HUES64 (cell line): ENCODE measurements around the gene LEUTX.
"Not testable (repeated sequence)": the region's sequence is repeated elsewhere in the genome, so short reads cannot be mapped to it uniquely, and the experiment has no call there.

Source experiments
- H3K27ac ChIP-seq: 2 replicates; pipeline ENCODE4 v1.7.0; 2013; ENCODE audit warnings: low read depth, low read length, inconsistent platforms
- H3K27me3 ChIP-seq: 2 replicates; pipeline ENCODE4 v1.6.1; 2013; ENCODE audit warnings: mild to moderate bottlenecking, low read length; ENCODE audit not compliant: insufficient read depth
- H3K36me3 ChIP-seq: 2 replicates; pipeline ENCODE4 v1.6.1; 2013; ENCODE audit warnings: mild to moderate bottlenecking, low read length; ENCODE audit not compliant: insufficient read depth
- H3K4me1 ChIP-seq: 2 replicates; pipeline ENCODE4 v1.6.1; 2013; ENCODE audit warnings: mild to moderate bottlenecking, low read length, moderate library complexity; ENCODE audit not compliant: insufficient read depth
- H3K4me3 ChIP-seq: 2 replicates; pipeline ENCODE4 v1.5.1; 2013; ENCODE audit warnings: mild to moderate bottlenecking, low read length, moderate library complexity
- H3K9ac ChIP-seq: 2 replicates; pipeline ENCODE4 v1.6.1; 2013; ENCODE audit warnings: mild to moderate bottlenecking, low read depth, low read length
- H3K9me3 ChIP-seq: 2 replicates; pipeline ENCODE4 v1.6.1; 2013; ENCODE audit warnings: low read depth, low read length; ENCODE audit not compliant: insufficient read depth
- WGBS: fragments of 150-250, 120-280 bp; methylation state at CpG from one replicate; pipeline ENCODE4 v1.1.7; 2013; ENCODE audit warnings: missing lambda C conversion rate; 5-methylcytosine and 5-hydroxymethylcytosine counted together

Gene LEUTX

DNA sequence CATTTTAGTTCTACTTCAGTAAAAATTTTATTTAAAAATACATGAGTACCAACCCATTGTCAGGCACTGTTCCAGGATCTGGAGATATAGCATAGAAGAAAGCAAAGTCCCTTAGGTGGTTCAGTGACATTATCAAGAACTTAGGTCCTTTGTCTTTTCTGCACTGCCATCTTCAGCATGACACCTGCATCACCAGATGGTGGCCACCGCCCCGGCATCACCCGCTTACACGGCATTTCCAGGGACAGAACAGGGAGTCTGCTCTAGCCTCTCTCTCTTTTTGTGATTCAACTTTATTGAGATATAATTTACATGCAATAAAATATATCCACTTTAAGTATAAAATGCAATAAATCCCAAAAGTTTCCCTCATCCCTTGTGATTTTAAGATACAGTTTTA, 31.8 kb downstream of the LEUTX start:
- Histone ChIP-seq H3K9ac (no peak overlapping the region), H3K4me1 (no peaks in the 10 kb centered on the region), H3K4me3 (no peak overlapping the region), H3K36me3 (no peaks in the 10 kb centered on the region), H3K27ac (no peak overlapping the region), H3K9me3 (0 out of 2 replicates have a peak, but pooled peaks cover 3% of the 10 kb centered on the region), H3K27me3 (no peaks in the 10 kb centered on the region)
- WGBS, result 91% methylated on average over 4 of the region's 4 CpGs

DNA sequence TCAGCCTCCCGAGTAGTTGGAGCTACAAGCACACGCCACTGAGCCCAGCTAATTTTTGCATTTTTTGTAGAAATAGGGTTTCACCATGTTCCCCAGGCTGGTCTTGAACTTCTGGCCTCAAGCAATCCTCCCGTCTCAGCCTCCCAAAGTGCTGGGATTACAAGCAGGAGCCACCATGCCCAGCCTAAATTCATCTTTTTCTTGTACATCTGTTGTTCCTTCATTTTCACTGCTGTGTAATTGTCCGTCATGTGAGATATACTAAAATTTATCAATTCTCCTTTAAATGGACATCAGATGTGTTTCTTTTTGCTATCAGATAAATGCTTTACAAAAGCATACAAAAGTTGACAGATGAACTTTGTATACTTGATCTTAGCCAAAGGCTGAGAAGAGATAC, 32.4 kb downstream of the LEUTX start:
- 89% methylated on average over 3 of the region's 4 CpGs for WGBS
- Histone ChIP-seq H3K36me3 (no peaks in the 10 kb centered on the region), H3K9ac (no peak overlapping the region), H3K27me3 (no peaks in the 10 kb centered on the region), H3K4me3 (no peak overlapping the region), H3K9me3 (0 out of 2 replicates have a peak, but pooled peaks cover 3% of the 10 kb centered on the region), H3K4me1 (no peaks in the 10 kb centered on the region), H3K27ac (no peak overlapping the region)

DNA sequence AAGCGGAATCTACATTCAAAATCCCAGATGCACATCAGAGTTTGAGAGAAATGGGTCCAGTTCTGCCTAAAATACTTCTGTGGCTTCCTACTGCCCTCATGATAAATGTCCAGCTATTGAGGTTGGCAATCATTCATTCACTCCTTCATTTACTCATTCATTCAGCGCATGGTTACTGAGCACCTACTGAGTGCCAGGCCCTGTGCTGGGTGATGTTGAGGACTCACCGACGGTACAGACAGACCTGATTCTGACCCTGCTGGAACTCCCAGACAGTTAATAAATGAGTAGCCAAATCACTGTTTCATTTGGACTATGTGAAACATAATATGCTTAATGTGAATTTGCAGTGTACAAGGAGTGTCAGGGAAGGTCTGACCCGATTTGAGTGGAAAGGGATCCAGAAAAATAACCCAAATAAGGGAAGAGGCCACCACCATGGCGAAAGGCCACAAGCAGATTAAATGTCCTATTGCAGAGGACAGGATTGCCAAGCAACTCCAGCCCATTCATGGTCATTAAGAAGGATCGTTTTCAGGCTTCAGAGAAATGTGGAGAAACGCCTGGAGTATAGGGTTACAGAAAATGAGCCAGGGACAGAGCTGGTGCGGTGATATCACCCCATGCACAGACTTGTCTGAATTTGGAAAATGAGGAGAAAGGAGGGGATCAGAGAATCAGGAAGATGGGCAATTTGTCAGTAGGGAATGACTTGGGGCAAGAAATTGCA, 34.8 kb downstream of the LEUTX start:
- 94% methylated on average over 9 of the region's 9 CpGs for WGBS
- H3K4me3 ChIP-seq, result no peak overlapping the region
- H3K9ac ChIP-seq, result no peak overlapping the region
- H3K9me3 ChIP-seq, result 0 out of 2 replicates have a peak, but pooled peaks cover 3% of the 10 kb centered on the region
- H3K27me3 ChIP-seq, result no peaks in the 10 kb centered on the region
- no peaks in the 10 kb centered on the region for H3K4me1 ChIP-seq
- no peak overlapping the region for H3K27ac ChIP-seq
- no peaks in the 10 kb centered on the region for H3K36me3 ChIP-seq

DNA sequence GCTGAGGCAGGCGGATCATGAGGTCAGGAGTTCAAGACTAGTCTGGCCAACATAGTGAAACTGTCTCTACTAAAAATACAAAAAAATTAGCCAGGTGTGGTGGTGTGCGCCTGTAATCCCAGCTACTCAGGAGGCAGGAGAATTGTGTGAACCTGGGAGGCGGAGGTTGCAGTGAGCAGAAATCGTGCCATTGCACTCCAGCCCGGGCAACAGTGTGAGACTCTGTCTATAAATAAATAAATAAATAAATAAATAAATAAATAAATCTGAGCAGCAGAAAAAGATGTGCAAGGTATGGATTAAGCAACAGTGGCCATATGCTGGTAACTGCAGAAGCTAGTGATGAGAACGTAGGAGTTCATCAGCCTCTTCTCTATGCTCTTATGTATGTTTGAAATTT, 35.5 kb downstream of the LEUTX start:
- H3K9ac ChIP-seq, H3K9me3 ChIP-seq, H3K4me3 ChIP-seq, H3K27me3 ChIP-seq, H3K36me3 ChIP-seq, H3K4me1 ChIP-seq, H3K27ac ChIP-seq: not testable (repeated sequence)
- 92% methylated on average over 5 of the region's 6 CpGs for WGBS

DNA sequence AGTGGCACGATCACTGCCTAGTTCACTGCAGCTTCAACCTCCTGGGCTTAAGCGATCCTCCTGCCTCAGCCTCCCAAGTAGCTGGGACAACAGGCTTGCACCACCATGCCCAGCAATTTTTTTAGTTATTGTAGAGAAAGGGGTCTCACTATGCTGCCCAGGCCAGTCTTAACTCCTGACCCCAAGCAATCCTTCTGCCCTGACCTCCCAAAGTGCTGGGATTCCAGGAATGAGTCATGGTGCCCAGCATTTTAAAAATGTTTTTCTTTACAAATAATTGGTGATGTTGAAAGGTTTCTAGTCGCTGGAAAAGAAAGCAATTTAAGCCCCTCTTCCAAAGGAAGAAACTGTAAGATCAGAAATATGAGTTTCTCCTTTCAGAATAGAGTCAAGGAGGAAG, 35.9 kb downstream of the LEUTX start:
- Histone ChIP-seq H3K27me3 (no peaks in the 10 kb centered on the region), H3K9ac (no peak overlapping the region), H3K4me3 (no peak overlapping the region), H3K27ac (no peak overlapping the region), H3K9me3 (no peaks in the 10 kb centered on the region), H3K4me1 (no peaks in the 10 kb centered on the region), H3K36me3 (no peaks in the 10 kb centered on the region)
- WGBS, result 92% methylated on average over 3 of the region's 3 CpGs

DNA sequence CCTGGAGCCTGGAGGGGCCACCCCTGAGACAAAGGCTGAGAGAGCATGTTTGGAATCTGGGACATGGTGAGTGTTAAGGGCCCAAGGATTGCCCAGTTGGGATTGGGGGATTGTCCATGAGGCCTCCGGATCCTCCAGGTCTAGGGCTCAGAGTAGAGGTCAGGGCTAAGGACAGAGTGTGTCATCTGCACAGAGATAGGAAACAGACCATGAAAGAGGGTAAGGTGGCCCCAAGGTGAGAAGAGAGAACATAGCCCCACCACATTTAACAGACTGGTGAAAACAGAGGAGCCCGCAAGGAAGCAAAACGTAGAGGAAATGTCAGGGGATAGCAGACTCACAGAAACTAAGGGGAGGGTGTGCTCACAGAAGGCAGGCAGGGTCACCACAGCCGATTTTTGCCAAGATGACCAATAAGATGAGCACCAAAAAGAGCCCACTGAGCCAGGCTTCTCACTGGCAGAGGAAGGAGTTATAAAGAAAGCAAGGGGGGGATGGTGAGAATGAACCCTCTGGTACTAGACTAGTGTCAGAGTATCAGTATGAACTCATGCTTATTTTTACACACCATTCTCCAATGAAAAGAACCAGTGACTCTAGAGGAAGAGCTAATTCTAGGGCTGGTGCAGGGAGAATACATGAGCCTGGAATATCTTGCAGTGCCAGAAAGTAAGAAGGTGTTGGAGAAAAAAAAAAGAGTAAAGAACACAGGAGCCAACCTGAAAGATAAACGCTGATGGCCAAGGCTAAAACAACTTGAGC, 37.8 kb downstream of the LEUTX start:
- Histone ChIP-seq H3K9ac (no peak overlapping the region), H3K9me3 (no peaks in the 10 kb centered on the region), H3K27me3 (no peaks in the 10 kb centered on the region), H3K4me1 (no peaks in the 10 kb centered on the region), H3K27ac (no peak overlapping the region), H3K4me3 (no peak overlapping the region), H3K36me3 (no peaks in the 10 kb centered on the region)
- WGBS, result 93% methylated on average over 5 of the region's 5 CpGs

DNA sequence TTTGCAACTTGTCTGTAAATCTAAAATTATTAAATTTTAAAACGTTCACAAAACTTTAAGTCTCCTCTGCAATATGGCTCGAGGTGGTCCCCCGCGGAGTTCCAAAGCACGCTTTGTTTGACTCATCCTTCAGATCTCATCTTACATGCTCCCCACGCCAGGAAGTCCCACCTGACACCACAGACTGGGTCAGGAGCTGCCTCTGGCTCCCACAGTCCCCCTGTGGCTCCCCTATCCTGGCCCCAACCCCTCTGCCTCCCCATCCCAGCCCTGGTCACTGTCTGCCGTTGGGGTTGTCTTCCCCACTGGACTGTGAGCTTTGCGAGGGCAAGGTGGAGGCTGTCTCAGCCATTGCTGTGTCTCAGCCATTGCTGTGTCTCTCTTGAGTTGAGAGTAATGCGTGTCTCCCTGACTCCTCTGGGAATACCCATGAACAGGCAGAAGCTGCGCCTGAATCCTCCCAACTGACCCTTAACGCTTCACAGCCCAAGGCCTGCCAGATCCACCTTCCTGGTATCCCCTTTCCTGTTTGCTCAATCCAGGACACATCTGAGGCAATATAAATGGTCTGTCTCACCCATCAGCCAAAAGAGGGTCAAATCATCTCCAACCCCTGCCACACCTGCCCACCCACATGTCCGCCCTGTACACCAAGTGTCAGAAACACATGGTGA, 39.4 kb downstream of the LEUTX start:
- WGBS, result 89% methylated on average over 12 of the region's 12 CpGs
- no peak overlapping the region for H3K9ac ChIP-seq

DNA sequence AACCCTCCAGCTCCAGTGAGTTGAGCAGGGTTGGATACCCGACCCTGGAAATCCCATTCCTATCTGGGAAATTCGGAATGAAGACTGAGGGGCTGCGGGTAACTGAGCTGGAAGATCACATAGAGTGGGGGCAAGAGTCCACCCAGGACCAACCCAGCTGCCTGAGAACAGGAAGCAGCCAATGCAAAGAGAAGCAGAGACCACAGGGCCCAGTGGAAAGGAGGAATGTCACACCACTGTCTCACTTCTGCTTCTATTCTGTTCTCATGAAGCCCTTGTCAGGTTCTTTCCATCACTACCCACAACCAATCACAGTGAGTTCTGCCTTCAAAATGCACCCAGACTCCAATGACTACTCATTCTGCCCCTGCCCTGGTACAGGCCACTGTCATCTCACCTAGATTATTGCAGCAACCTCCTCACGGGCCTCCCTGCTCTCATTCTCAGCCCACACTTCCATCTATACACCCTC, 40.0 kb downstream of the LEUTX start:
- Histone ChIP-seq H3K27me3 (no peaks in the 10 kb centered on the region), H3K9ac (no peak overlapping the region), H3K27ac (no peak overlapping the region), H3K9me3 (no peaks in the 10 kb centered on the region), H3K36me3 (no peaks in the 10 kb centered on the region), H3K4me3 (no peak overlapping the region), H3K4me1 (no peaks in the 10 kb centered on the region)
- WGBS, result 88% methylated on average over 4 of the region's 4 CpGs

More for the DNA sequence above, 39.4 kb downstream of the LEUTX start:
- no peaks in the 10 kb centered on the region for H3K36me3 ChIP-seq
- H3K4me3 ChIP-seq, result no peak overlapping the region
- H3K4me1 ChIP-seq, result no peaks in the 10 kb centered on the region
- no peak overlapping the region for H3K27ac ChIP-seq
- no peaks in the 10 kb centered on the region for H3K27me3 ChIP-seq
- no peaks in the 10 kb centered on the region for H3K9me3 ChIP-seq

DNA sequence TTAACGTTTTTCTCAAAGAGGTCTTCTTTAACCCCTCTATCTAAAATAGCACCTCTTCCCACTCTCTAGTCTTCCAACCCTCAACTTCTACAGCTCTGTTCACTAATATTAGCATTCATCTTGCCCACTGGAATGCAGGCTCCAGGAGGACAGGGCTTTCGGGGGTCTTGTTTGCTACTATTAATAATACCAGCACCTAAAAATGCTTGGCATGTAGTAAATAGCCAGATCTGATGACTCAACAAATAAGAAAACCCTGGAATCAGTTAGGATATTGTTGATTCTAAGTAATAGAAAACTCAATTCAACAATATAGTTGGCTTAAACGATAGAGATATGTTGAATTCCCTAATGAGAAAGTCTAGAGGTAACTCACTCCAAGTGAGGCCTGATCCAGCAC, 41.1 kb downstream of the LEUTX start:
- H3K9ac ChIP-seq, result no peak overlapping the region
- H3K27ac ChIP-seq, result no peak overlapping the region
- WGBS, result 94% methylated on average over 2 of the region's 3 CpGs
- H3K4me3 ChIP-seq, result no peak overlapping the region
- H3K36me3 ChIP-seq, result no peaks in the 10 kb centered on the region
- no peaks in the 10 kb centered on the region for H3K4me1 ChIP-seq
- H3K27me3 ChIP-seq, result no peaks in the 10 kb centered on the region
- no peaks in the 10 kb centered on the region for H3K9me3 ChIP-seq

DNA sequence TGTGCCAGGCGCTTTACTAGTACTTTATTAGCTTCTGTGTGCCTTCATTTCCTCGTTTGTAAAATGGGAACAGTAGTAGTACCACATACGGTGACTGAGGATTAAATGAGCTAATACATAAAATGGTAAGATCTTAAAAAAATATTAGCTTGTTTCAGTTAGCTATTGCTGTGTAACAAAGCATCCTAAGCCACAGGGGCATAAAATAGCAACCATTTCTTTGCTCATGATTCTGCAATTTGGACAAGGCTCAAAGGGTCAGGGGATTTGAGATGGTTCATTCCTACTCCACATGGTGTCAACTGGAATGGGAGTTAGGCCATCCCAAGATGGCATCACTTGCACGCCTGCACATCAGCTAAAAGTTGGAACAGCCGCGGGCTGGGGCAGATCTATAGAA, 42.0 kb downstream of the LEUTX start:
- Histone ChIP-seq H3K9me3 (no peaks in the 10 kb centered on the region), H3K4me1 (no peaks in the 10 kb centered on the region), H3K9ac (no peak overlapping the region), H3K27ac (no peak overlapping the region), H3K36me3 (peaks cover 4% of the 10 kb centered on the region), H3K4me3 (no peak overlapping the region), H3K27me3 (no peaks in the 10 kb centered on the region)
- 95% methylated on average over 6 of the region's 6 CpGs for WGBS

DNA sequence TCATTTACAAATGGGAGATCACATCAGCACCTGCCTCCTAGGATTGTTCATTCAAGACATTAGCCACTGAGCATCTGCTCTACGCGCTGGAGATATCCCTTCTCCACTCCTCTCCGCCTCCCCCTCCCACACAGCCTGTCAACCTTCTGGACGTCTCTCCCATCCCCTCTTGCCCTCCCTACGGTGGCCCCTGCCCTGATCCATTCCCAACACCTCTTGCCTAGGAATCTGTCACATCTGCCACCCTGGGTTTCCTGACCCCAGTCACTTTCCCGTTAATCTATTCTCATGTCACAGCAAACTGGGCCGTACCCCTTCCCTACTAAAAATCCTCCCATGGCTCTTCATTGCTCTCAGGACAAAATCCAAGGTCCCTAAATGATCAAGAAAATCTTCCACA, 45.0 kb downstream of the LEUTX start:
- 72% methylated on average over 7 of the region's 7 CpGs for WGBS
- Histone ChIP-seq H3K9me3 (no peaks in the 10 kb centered on the region), H3K27ac (no peak overlapping the region), H3K4me1 (no peaks in the 10 kb centered on the region), H3K9ac (peak overlapping the region; percentile 49; the same call in 1 of the 2 replicates), H3K27me3 (no peaks in the 10 kb centered on the region), H3K36me3 (peaks cover 19% of the 10 kb centered on the region), H3K4me3 (peak overlapping the region; percentile 64)
